Ishikawa (cell line): ENCODE results near the gene CFAP210.

Experiments used
- CEBPB ChIP-seq: IDR thresholded peaks from 2 replicates; pipeline ENCODE4 v1.6.1; 2012
- CREB1 ChIP-seq: IDR thresholded peaks from 2 replicates; pipeline ENCODE4 v1.6.1; 2012; ENCODE audit warnings: low read depth
- EGR1 ChIP-seq: IDR thresholded peaks from 2 replicates; pipeline ENCODE4 v1.6.1; 2012
- EP300 ChIP-seq: IDR thresholded peaks from 2 replicates; pipeline ENCODE4 v1.6.1; 2012; ENCODE audit warnings: borderline replicate concordance
- FOXM1 ChIP-seq: IDR thresholded peaks from 2 replicates; pipeline ENCODE4 v1.6.1; 2012; ENCODE audit warnings: low read depth, borderline replicate concordance
- MAX ChIP-seq: IDR thresholded peaks from 2 replicates; pipeline ENCODE4 v1.6.1; 2012
- RAD21 ChIP-seq: IDR thresholded peaks from 2 replicates; pipeline ENCODE4 v1.6.1; 2012; ENCODE audit warnings: low read depth
- REST ChIP-seq: IDR thresholded peaks from 2 replicates; pipeline ENCODE4 v1.6.1; 2012; ENCODE audit warnings: low read depth, mild to moderate bottlenecking
- TAF1 ChIP-seq: IDR thresholded peaks from 2 replicates; pipeline ENCODE4 v1.6.1; 2012; ENCODE audit warnings: low read depth, mild to moderate bottlenecking
- TEAD4 ChIP-seq: IDR thresholded peaks from 2 replicates; pipeline ENCODE4 v1.6.1; 2012
- USF1 ChIP-seq: IDR thresholded peaks from 2 replicates; pipeline ENCODE4 v1.6.1; 2012
- ZBTB7A ChIP-seq: IDR thresholded peaks from 2 replicates; pipeline ENCODE4 v1.6.1; 2012; ENCODE audit warnings: low read depth

- TF ChIP-seq EGR1 (no peak), REST (no peak), FOXM1 (no peak), USF1 (no peak), RAD21 (no peak), MAX (no peak), CREB1 (no peak), EP300 (no peak), TEAD4 (no peak), TAF1 (no peak), CEBPB (no peak), ZBTB7A (no peak)
Observed at GRCh38 chr2:169694894-169695260, 672 bp upstream of the CFAP210 start.
